LNCaP clone FGC (cell line): ENCODE measurements around the gene KLC1.
"Not testable (repeated sequence)": the region's sequence is repeated elsewhere in the genome, so short reads cannot be mapped to it uniquely, and the experiment has no call there.

Source experiments
- DNase-seq: peaks from one replicate; pipeline ENCODE4 v3.0.0-alpha.2; 2011; ENCODE audit warnings: low read depth
- H3K4me3 ChIP-seq: 2 replicates; pipeline ENCODE4 v1.5.1; 2011; ENCODE audit warnings: mild to moderate bottlenecking, low read depth, low read length, control low read depth
- CTCF ChIP-seq: IDR thresholded peaks from 2 replicates; pipeline ENCODE4 v1.5.1; 2012; ENCODE audit warnings: mild to moderate bottlenecking; ENCODE audit not compliant: control insufficient read depth, insufficient read depth; ENCODE audit errors: extremely low read depth

Gene KLC1

GRCh38 chr14:103651585-103651984, 22.6 kb downstream of the KLC1 start:
- DNase-seq = no peak
- TF ChIP-seq CTCF = no peak
- H3K4me3 ChIP-seq = no peak overlapping the region

GRCh38 chr14:103652806-103653205, 23.8 kb downstream of the KLC1 start:
- DNase-seq = no peak
- no peak for TF ChIP-seq CTCF
- no peak overlapping the region for H3K4me3 ChIP-seq

- not testable (repeated sequence) for H3K4me3 ChIP-seq
Observed at GRCh38 chr14:103653336-103653735, 24.3 kb downstream of the KLC1 start.

GRCh38 chr14:103653805-103654204, 24.8 kb downstream of the KLC1 start:
- DNase-seq = no peak
- TF ChIP-seq CTCF = no peak
- H3K4me3 ChIP-seq = no peak overlapping the region

More at GRCh38 chr14:103653336-103653735, 24.3 kb downstream of the KLC1 start:
- not testable (repeated sequence) for DNase-seq

GRCh38 chr14:103654619-103655018, 25.6 kb downstream of the KLC1 start:
- no peak for DNase-seq
- no peak for TF ChIP-seq CTCF
- no peak overlapping the region for H3K4me3 ChIP-seq

- no peak for TF ChIP-seq CTCF
- no peak for DNase-seq
- H3K4me3 ChIP-seq = no peak overlapping the region
Observed at GRCh38 chr14:103656031-103656755, 27.2 kb downstream of the KLC1 start.

GRCh38 chr14:103656756-103657133, 27.7 kb downstream of the KLC1 start:
- DNase-seq = no peak

More at GRCh38 chr14:103656756-103657133, 27.7 kb downstream of the KLC1 start:
- no peak for TF ChIP-seq CTCF
- H3K4me3 ChIP-seq = no peak overlapping the region
